Measurements from ENCODE around the gene TRIM31.
"Not testable (repeated sequence)": the region's sequence is repeated elsewhere in the genome, so short reads cannot be mapped to it uniquely, and the experiment has no call there.

The TRIM31 gene

DNA sequence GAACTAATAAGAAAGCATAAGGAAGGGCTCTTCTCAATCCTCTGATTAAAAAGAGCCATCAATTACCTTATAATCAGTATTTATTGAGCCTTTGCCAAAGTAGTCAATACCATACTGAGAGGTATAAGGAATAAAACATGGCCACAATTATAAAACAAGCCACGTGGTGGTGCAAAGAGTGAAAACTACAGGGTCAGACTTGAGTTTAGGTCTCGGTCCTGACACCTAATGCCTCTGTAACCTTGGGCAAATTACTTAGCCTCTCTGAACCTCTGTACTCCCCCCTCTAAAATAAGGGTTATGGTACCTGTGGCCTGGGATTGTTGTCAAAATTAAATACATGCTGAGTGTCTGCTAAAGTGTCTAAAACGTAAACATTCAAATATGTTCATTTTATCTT is 36.3 kb upstream of the TRIM31 start:
- DNase-seq, result no peak

DNA sequence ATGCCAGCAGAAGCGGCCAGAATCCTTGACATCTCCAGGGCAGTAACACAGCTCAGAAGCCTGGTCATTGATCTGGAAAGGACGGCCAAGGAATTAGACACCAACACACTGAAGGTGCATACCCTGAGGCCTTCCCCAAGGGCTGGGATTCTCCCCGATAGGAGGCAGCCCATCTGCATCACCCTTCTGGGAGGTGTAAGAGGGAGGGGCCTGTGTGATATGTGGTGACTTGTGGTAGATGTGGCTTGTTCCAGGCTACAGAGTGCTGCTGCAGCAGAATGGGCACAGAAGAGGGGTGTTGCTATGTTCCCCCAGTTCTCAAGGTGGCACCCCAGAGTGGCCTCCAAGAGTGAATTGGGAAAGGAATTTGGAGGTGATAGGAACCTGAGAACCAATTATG is 34.2 kb upstream of the TRIM31 start:
- no peak for DNase-seq

DNA sequence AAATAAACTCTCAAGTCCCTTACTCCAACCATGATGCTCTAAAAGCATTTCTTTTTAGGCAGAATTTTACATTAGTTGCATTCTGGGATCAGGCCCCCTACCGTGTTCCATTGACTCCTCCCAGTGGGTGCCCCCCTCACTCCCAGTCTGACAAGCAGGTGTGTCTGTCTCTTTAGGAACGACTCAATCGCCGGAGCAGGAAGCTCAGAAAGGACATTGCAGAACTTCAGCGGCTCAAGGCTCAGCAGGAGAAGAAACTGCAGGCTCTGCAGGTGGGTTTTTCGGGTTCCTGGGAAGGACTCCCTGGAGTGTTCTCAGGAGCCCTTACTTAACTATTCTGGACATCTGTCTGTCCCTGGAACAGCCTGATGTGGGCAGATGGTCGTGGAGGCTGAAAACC is 32.9 kb upstream of the TRIM31 start:
- no peak for DNase-seq

DNA sequence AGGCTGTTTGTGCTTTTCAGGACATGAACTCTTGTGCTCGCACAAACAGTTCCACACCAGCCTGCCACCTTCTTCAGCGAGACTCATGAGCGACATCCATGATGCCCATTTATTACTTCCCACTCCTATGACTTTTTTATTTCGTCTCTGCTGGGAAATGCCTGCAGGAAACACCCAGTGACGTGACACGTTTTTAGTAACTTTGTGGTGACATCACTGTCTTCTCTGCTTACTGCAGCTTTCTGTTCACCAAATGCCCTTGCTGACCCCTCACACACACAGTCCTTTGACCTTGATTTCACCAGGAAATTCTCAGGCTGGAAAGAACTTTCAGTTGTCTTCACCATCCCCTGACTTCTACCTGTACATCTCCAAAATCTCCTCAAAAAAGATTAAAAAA is 31.9 kb upstream of the TRIM31 start:
- no peak for DNase-seq

DNA sequence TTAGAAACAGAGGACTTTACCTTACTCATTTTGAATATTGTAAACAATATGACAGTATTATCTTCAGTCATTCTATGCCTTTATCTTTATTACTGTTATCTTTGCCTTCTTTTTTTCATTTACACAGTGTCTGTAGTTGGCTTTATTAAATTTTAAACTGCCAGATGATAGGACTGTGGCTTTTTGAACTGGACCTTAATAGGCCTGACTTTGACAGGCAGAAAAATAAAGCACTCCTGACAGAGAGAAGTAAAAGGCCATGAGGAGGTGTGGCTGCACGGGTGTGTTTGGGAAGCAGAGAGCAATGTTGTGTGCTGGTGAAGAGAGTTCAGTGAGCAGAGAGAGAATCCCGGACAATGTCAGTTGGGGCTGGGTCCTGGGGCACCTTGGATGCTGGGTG is 30.9 kb upstream of the TRIM31 start:
- no peak for DNase-seq

- no peak for DNase-seq
Measured at GRCh38 chr6:30142665-30143064, 29.8 kb upstream of the TRIM31 start.

GRCh38 chr6:30140240-30140639 is 27.4 kb upstream of the TRIM31 start:
- DNase-seq, result not testable (repeated sequence)

- no peak for DNase-seq
Measured at GRCh38 chr6:30136570-30137286, 23.8 kb upstream of the TRIM31 start.

- no peak for DNase-seq
Measured at GRCh38 chr6:30135757-30136156, 22.9 kb upstream of the TRIM31 start, which contains the start of gene TRIM40. Gene TRIM40, plus strand, starts transcription at chr6:30136140. Its CDS starts 897 bp downstream, at chr6:30137037.

GRCh38 chr6:30135147-30135546 is 22.3 kb upstream of the TRIM31 start:
- DNase-seq, result no peak

DNA sequence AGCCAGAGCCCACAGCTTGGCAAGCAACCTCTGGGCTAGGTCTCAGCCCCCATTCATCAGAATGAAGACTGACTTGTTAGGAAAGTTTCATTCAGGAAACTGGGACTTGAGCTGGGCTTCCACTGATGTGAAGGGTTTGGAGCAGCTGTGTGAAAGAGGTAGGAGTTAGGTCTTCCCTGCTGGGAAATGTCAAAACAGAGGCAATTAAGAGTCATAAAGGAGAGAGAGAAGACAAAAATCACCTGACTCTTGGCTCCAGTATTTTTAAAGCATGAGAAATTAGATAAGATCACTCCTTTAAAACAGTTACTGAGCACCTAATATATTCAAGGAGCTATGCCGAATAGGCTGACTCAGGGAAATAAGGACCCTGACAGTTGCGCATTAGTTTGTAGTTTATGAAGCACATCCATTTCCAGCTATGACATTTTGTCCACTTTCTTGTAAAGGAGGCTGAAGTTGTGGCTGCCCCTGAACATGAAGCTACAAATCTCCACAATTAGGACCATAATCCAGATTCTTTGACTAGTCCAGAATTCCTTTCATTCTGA is 19.1 kb upstream of the TRIM31 start:
- DNase-seq, result no peak

DNA sequence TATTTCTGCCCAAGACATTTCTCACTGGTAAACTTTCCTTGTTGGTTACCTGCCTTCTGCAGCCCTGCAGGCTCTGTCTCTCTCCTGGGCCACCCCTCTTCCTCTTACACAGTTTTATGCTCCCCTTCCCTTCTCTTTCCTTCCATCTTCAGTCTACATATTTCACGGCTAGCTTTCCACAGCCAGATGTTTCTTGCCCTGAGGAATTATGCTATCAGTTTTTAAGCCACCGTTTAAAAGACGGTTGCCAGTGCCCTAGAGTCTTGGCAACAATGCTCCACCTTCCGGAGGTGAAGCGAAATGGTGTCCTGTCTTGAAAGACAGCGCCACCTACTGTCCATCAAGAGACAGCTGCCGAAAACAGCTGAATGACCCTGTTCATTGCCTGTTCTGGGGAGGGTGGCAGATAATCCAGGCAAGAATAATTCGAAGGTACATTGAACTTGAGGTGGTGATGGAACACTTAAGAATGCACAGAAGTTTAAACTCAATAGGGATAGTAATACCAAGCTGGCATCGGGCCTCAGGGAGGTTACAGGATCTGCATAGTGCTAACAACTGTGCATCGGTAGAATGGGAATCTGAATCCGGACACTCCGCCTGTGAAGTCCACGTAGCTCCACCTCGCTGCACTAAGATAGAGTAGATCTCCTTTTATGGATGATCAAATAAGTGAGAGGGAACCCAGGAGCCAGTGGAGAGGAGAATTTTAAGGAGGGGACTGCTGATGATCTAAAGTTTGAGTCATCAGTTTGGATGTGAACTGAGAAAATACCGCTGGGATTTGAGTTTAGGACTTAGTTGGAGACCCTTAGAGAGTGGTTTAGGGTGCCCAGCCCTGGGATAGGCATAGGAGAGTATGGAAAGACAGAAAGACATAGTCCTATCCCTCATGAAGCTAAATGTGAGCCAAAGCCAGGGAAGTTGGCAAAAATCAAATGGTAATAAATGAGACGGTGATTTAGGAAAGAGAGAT is 18.3 kb upstream of the TRIM31 start:
- peak; percentile 84 for DNase-seq

- DNase-seq, result no peak
Measured at GRCh38 chr6:30130179-30130679, 17.3 kb upstream of the TRIM31 start.

GRCh38 chr6:30129265-30130178 is 16.6 kb upstream of the TRIM31 start:
- DNase-seq, result no peak

GRCh38 chr6:30127238-30128093 is 14.6 kb upstream of the TRIM31 start:
- DNase-seq, result no peak

- DNase-seq, result no peak
Measured at GRCh38 chr6:30122515-30122914, 9.6 kb upstream of the TRIM31 start.

DNA sequence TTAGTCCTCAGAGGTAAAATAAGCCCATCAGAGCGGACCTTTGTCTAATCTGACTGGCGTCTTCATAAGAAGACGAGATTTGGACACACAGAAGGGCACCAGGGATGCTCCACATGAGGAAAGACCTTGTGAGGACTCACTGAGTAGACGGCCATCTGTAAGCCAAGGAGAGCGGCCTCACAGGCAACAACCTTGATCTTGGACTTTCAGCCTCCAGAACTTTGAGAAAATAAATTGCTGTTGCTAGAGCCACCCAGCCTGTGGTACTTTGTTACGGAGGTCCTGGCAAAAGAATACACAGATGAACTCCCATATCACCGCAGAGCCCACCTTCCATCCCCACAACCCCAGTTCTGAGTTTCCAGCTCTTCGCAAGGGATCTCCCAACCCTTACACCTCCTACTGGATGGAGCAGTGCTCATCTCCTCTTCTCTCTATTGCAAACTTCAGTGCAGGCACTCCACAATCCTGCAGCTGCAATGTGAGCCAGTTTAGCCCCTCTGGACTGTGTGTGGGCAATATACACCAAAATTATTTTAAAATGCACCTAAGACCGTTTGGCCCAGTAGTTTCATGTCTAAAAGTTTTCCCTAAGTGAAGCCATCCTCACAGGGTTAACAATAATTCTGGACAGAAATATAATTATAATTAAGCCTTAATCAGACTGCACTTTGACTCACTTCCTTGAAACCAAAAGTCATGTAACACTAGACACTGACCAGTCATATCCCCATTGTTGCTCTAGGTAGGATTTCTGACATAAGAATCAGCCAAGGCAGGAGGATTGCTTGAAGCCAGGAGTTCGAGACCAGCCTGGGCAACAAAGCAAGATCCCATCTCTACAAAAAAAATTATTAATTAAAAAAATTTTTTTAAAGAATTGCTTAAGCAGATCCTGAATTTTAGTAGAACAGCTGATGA is 8.8 kb upstream of the TRIM31 start:
- DNase-seq, result no peak

- DNase-seq, result not testable (repeated sequence)
Measured at GRCh38 chr6:30118691-30119090, 5.8 kb upstream of the TRIM31 start.

DNA sequence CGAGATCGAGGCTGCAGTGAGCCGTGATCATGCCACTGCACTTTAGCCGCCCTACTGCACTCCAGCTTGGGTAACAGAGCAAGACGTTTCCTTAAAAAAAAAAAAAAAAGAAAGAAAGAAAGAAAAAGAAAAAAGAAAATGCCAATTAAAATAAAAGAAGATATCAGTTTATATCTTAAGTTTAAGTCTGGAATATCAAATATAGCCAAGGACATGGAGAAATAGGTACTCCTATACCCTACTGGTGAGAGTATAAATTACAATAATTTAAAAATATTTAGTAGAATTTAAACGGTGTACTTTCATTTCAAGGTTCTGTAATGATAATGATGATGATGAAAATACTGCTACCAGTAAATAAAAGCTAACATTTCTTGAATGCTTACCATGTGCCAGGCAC is 3.8 kb upstream of the TRIM31 start:
- DNase-seq, result no peak

GRCh38 chr6:30113841-30114240 is 951 bp upstream of the TRIM31 start:
- DNase-seq, result no peak

Data from fibroblast of upper back skin (primary cell).